NCI-H1048 (cell line): Measurements from ENCODE around the gene IZUMO1.
A peak's percentile ranks its signal among the peaks of the same experiment; 100 is the strongest.
"Not testable (repeated sequence)": the region's sequence is repeated elsewhere in the genome, so short reads cannot be mapped to it uniquely, and the experiment has no call there.

Source experiments
- DNase-seq: peaks from one replicate; lab custom pipeline; 2025; lab: John Stamatoyannopoulos, UW

The IZUMO1 gene

GRCh38 chr19:48746738-48747575, at the start of gene IZUMO1:
IZUMO1 (minus strand) TSS chr19:48746909; CDS start chr19:48745859, 1,050 bp downstream.
- DNase-seq: no peak

GRCh38 chr19:48795685-48796070, 49.0 kb upstream of the IZUMO1 start:
- DNase-seq: no peak

GRCh38 chr19:48795055-48795684, 48.5 kb upstream of the IZUMO1 start:
- DNase-seq: peak; percentile 62

DNA sequence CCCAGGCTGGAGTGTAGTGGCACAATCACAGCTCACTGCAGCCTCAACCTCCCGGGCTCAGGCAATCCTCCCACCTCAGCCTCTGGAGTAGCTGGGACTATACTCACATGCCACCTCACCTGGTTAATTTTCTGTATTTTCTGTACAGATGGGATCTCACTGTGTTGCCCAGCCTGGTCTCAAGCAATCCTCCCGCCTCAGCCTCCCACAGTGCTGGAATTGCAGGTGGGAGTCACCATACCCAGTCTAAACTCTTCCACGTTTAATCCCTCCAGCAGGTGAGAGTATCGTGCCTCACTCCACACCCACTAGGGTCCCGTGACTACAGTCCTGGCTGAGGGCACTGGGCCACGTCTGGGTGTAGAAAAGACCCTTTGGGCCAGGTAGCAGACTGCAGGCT, 47.6 kb upstream of the IZUMO1 start:
- DNase-seq: no peak

GRCh38 chr19:48793271-48793670, 46.6 kb upstream of the IZUMO1 start:
- DNase-seq: no peak

- not testable (repeated sequence) for DNase-seq
Measured at GRCh38 chr19:48787331-48787730, 40.6 kb upstream of the IZUMO1 start.

GRCh38 chr19:48786422-48786821, 39.7 kb upstream of the IZUMO1 start:
- not testable (repeated sequence) for DNase-seq

DNA sequence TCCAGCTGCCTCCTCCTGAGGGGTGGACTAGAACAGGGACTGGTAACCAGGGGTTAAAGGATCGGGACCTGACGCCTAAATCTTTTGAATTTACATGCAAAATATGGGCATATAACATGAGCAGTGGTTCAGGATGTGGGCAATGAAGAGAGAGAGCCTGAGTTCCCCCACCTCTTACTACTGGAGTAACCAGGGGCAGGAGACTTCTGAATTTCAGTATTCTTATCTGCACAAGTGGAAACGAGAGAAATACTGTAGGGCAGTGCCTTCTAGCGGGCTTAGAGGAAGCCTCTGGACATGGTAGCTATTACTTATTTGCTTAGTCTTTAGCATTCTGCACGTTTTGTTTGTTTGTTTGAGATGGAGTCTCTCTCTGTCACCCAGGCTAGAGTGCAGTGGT, 37.8 kb upstream of the IZUMO1 start:
- no peak for DNase-seq

GRCh38 chr19:48780631-48781391, 34.1 kb upstream of the IZUMO1 start:
- no peak for DNase-seq

GRCh38 chr19:48779636-48780035, 32.9 kb upstream of the IZUMO1 start:
- DNase-seq: no peak

- DNase-seq: no peak
Measured at GRCh38 chr19:48777720-48778119, 31.0 kb upstream of the IZUMO1 start.

GRCh38 chr19:48777139-48777538, 30.4 kb upstream of the IZUMO1 start:
- DNase-seq: no peak

DNA sequence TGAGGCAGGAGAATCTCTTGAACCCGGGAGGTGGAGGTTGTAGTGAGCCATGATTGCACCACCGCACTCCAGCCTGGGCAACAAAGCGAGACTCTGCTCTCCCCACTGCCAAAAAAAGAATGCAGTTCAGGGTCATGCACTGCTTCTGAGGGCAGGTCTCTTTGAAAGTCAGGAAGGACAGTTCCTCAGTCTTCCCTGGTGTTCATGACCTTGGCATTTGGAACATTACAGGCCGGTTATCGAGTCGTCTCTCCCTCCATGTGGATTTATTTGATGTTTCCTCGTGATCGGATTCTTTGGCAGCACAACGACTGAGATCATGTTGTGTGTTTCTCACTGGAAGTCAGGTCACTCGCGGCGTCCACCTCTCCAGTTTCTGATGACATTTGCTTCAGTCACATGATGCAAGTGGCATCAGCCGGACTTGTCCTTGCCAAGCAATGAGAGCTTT, 25.8 kb upstream of the IZUMO1 start:
- no peak for DNase-seq

DNA sequence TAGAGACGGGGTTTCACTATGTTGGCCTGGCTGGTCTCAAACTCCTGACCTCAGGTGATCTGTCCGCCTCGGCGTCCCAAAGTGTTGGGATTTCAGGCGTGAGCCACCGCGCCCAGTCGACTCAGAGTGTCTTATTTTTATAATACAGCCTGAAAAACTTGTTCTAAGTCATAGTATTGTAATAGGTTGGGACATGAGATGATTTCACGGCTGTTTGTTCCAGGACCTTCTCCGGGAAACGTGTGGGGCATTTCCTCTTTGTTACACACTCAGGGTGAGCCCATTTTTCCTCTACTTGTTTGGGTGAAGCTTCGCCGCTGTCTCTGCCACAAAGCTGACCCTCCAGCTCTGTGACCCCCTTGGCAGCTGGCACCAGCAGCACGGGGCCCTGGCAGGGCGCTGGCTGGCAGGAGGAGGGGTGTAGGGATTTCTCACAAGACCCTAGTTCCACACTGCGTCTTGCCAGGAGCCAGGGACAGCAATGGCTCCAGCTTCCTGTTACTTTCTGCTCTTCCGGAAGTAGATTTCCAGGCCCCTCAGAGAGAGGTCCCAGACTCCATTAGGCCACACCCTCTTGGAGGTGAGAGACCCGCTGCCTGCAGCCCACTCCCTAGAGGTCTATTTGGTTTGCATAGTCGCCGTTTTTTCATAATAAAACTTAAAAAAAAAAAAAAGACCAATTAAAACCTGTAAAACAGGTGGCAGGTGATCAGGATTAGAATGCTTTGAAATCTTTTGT, 24.2 kb upstream of the IZUMO1 start:
- no peak for DNase-seq

DNA sequence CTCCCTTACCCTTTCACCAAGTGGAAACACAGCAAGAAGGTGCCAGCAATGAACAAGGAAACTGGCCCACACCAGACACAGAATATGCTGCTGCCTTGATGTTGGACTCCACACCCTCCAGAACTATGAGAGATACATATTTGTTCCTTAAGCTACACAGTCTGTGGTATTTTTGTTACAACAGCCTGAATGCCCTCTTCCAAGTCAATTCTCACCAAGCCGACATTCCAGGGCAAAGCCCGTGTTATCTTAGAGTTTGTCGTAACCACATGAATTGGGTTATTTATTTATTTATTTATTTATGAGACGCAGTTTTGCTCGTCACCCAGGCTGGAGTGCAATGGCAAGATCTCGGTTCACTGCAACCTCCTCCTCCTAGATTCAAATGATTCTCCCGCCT, 23.6 kb upstream of the IZUMO1 start:
- no peak for DNase-seq

GRCh38 chr19:48768994-48769713, 22.4 kb upstream of the IZUMO1 start:
- no peak for DNase-seq

DNA sequence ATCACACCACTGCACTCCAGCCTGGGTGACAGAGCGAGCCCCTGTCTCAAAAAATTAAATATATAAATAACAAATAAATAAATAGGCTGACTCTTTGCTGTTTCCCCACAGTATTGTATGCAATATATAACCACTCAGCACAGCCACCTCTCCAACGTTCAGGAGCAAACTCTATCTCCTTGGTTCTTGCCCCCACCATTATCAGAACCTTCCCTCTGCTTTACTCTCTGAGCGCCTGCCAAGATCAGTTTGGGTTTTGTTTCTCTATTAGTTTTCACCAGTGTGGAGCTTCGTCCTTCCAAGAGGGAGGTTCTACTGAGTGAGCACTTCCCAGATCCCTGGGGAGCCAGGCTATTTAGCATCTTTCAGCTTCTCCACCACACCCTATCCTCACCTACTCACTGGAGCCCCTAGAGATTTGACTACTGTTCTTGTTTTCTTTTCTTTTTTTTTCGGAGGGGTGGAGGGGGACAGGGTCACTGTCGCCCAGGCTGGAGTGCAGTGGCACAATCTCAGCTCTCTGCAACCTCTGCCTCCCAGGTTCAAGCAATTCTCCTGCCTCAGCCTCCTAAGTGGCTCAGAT, 21.6 kb upstream of the IZUMO1 start:
- DNase-seq: not testable (repeated sequence)

DNA sequence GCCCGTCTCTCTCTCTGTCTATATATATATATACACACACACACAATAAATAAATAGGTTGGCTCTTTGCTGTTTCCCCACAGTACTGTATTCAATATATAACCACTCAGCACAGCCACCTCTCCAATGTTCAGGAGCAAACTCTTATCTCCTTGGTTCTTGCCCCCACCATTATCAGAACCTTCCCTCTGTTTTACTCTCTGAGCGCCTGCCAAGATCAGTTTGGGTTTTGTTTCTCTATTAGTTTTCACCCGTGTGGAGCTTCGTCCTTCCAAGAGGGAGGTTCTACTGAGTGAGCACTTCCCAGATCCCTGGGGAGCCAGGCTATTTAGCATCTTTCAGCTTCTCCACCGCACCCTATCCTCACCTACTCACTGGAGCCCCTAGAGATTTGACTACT, 19.1 kb upstream of the IZUMO1 start:
- DNase-seq: not testable (repeated sequence)

GRCh38 chr19:48760504-48761205, 13.9 kb upstream of the IZUMO1 start:
- DNase-seq: no peak

DNA sequence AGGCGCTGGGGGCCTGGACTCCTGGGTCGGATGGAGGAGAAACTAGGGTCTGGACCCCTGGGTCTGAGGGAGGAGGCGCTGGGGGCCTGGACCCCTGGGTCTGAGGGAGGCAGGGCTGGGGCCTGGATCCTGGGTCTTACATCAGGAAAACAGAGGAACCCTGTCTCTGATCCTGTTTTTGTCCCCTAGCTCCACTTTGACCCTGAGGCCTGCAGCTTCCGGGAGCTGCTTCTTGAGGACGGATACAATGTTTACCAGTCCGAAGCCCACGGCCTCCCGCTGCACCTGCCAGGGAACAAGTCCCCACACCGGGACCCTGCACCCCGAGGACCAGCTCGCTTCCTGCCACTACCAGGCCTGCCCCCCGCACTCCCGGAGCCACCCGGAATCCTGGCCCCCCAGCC, 11.0 kb upstream of the IZUMO1 start:
- DNase-seq: no peak
